Measurements from ENCODE around the gene LETMD1. TPM values are rescaled to one million over a fixed set of nuclear protein-coding genes. Genes with fewer than 3 reads are reported as not detected.

LETMD1 gene
- total and polyA plus RNA-seq, 2 of the 8 experiments (the other 6 are each of a cell fraction or from before 2014, with no cell fraction given) = 39.4 to 65.3 TPM

- no peak for TF ChIP-seq ZNF274 (IDR thresholded peaks at IDR 0.05; ENCODE audit: borderline replicate concordance, extremely low read depth, low read length)
Observed at GRCh38 chr12:51048661-51049251, 629 bp downstream of the LETMD1 start (continued).
